HCT116 (cell line): ENCODE measurements around the gene POU5F1. TPM values are rescaled to one million over a fixed set of nuclear protein-coding genes. Genes with fewer than 3 reads are reported as not detected.

Source experiments
- ATAC-seq: fragments of 200-7000 bp; cut with Tn5 transposase; 2 replicates; pipeline ENCODE4 v1.9.1; 2020; ENCODE audit warnings: mild to moderate bottlenecking, moderate library complexity
- BruUV-seq: library from RNA; stranded (reverse); fragments of 400-500 nt; replicated peaks from 2 replicates; lab custom pipeline; 2021; lab: Mats Ljungman, UMichigan
- CTCF ChIA-PET: fragments of 300-600 bp; sonication (Branson Sonifier 250); formaldehyde crosslinking; loops from one replicate; lab custom pipeline; 2021; ENCODE audit warnings: antibody characterized with exemption; lab: Charles Lee
- POLR2A ChIA-PET: fragments of 300-600, 350-600 bp; sonication (Branson Sonifier 250); formaldehyde crosslinking; loops from one replicate; lab custom pipeline; 2021; ENCODE audit warnings: antibody characterized with exemption; lab: Charles Lee
- RAD21 ChIA-PET, 2 experiments: fragments of 300-600 bp; sonication (Branson Sonifier 250); formaldehyde crosslinking; loops; one replicate each; lab custom pipeline; 2023; ENCODE audit warnings: low total read pairs in 2 of 2; ENCODE audit not compliant: uncharacterized antibody in 2 of 2, unreplicated experiment in 2 of 2, low non-redundant PET in 1 of 2; lab: Charles Lee
- DNase-seq: peaks from one replicate; pipeline ENCODE4 v3.0.0-alpha.2; 2010; ENCODE audit warnings: low read depth, low spot score
- H2AFZ ChIP-seq: fragments of 200-600 bp; shearing (Covaris generic), sonication (generic); 2 replicates; pipeline ENCODE4 v1.6.1; 2017; ENCODE audit warnings: low read depth, mixed run types, mixed read lengths, antibody characterized with exemption, low read length; ENCODE audit not compliant: poor library complexity, severe bottlenecking
- H3K27ac ChIP-seq: 2 replicates; pipeline ENCODE4 v1.5.1; 2012; ENCODE audit warnings: low read depth, low read length
- H3K27me3 ChIP-seq: fragments of 200-600 bp; sonication (generic); 2 replicates; pipeline ENCODE4 v1.6.1; 2016; ENCODE audit warnings: mixed run types, low read length, mixed read lengths; ENCODE audit not compliant: insufficient read depth
- H3K36me3 ChIP-seq, 2 experiments: fragments of 200-500 bp in 1 of 2; fragments of 200-600 bp in 1 of 2; sonication (Bioruptor generic) in 1 of 2; sonication (generic) in 1 of 2; 2 replicates each; pipeline versions ENCODE4 v1.5.1 to v1.6.1; 2014 to 2016; ENCODE audit warnings: low read length in 2 of 2, inconsistent platforms in 1 of 2, mixed read lengths in 1 of 2, mixed run types in 1 of 2; ENCODE audit not compliant: insufficient read depth in 2 of 2, control insufficient read depth in 1 of 2
- H3K4me1 ChIP-seq, 2 experiments: fragments of 200-600 bp in 1 of 2; sonication (generic) in 1 of 2; 2 replicates each; pipeline versions ENCODE4 v1.5.1 to v1.6.1; 2012 to 2017; ENCODE audit warnings: low read length in 2 of 2, inconsistent platforms in 1 of 2, mild to moderate bottlenecking in 1 of 2, mixed read lengths in 1 of 2, mixed run types in 1 of 2, moderate library complexity in 1 of 2; ENCODE audit not compliant: insufficient read depth in 2 of 2, control insufficient read depth in 1 of 2
- H3K4me2 ChIP-seq: fragments of 200-600 bp; sonication (generic); 2 replicates; pipeline ENCODE4 v1.6.1; 2017; ENCODE audit warnings: mixed run types, low read length, mixed read lengths
- H3K4me3 ChIP-seq, 2 experiments: fragments of 200-600 bp in 1 of 2; sonication (generic) in 1 of 2; replicated peaks in 1 of 2; 2 replicates each; pipeline ENCODE4 v1.5.1; 2011 to 2016; ENCODE audit warnings: low read length in 2 of 2, control low read depth in 1 of 2, low read depth in 1 of 2, mild to moderate bottlenecking in 1 of 2, mixed read lengths in 1 of 2, mixed run types in 1 of 2
- H3K79me2 ChIP-seq: fragments of 200-600 bp; sonication (generic); 2 replicates; pipeline ENCODE4 v1.6.1; 2017; ENCODE audit warnings: mild to moderate bottlenecking, mixed run types, low read length, moderate library complexity, mixed read lengths; ENCODE audit not compliant: insufficient read depth
- H3K9ac ChIP-seq: fragments of 200-600 bp; sonication (generic); 2 replicates; pipeline ENCODE4 v1.6.1; 2016; ENCODE audit warnings: low read length, mixed read lengths
- H3K9me2 ChIP-seq: fragments of 200-600 bp; sonication (generic), shearing (Covaris generic); 2 replicates; pipeline ENCODE4 v1.6.1; 2017; ENCODE audit warnings: mixed run types, mild to moderate bottlenecking, moderate library complexity; ENCODE audit not compliant: insufficient read depth
- H3K9me3 ChIP-seq, 2 experiments: fragments of 200-500 bp in 1 of 2; fragments of 200-600 bp in 1 of 2; sonication (Bioruptor generic) in 1 of 2; sonication (generic) in 1 of 2; 2 replicates each; pipeline ENCODE4 v1.6.1; 2014 to 2017; ENCODE audit warnings: low read length in 2 of 2, mixed read lengths in 2 of 2, inconsistent platforms in 1 of 2, low read depth in 1 of 2, mild to moderate bottlenecking in 1 of 2, mixed run types in 1 of 2, moderate library complexity in 1 of 2; ENCODE audit not compliant: control insufficient read depth in 1 of 2, insufficient read depth in 1 of 2
- H4K20me1 ChIP-seq: fragments of 200-600 bp; sonication (generic), shearing (Covaris generic); 2 replicates; pipeline ENCODE4 v1.6.1; 2017; ENCODE audit warnings: mixed run types, mild to moderate bottlenecking, moderate library complexity; ENCODE audit not compliant: insufficient read depth
- ATF3 ChIP-seq: IDR thresholded peaks from 2 replicates; pipeline ENCODE4 v1.6.1; 2012
- CBX3 ChIP-seq: IDR thresholded peaks from 2 replicates; pipeline ENCODE4 v1.6.1; 2012; ENCODE audit warnings: low read depth
- CTCF ChIP-seq, 3 experiments: fragments of 200-600 bp in 1 of 3; sonication (generic) in 1 of 3; IDR thresholded peaks in 2 of 3; conservative IDR thresholded peaks in 1 of 3; 2 replicates each; pipeline ENCODE4 v1.5.1; 2012 to 2017; ENCODE audit warnings: low read depth in 2 of 3, low read length in 2 of 3, antibody characterized with exemption in 1 of 3, borderline replicate concordance in 1 of 3, control low read depth in 1 of 3, mild to moderate bottlenecking in 1 of 3, mixed read lengths in 1 of 3, mixed run types in 1 of 3, moderate library complexity in 1 of 3; ENCODE audit not compliant: insufficient read depth in 1 of 3
- EGR1 ChIP-seq: IDR thresholded peaks from 2 replicates; pipeline ENCODE4 v1.6.1; 2012; ENCODE audit warnings: low read depth
- ELF1 ChIP-seq: IDR thresholded peaks from 2 replicates; pipeline ENCODE4 v1.6.1; 2012; ENCODE audit warnings: low read depth, borderline replicate concordance
- EZH2phosphoT487 ChIP-seq: fragments of 200-600 bp; IDR thresholded peaks from 2 replicates; pipeline ENCODE4 v1.6.1; 2018; ENCODE audit warnings: antibody characterized with exemption, borderline replicate concordance
- FOSL1 ChIP-seq: IDR thresholded peaks from 2 replicates; pipeline ENCODE4 v1.6.1; 2012; ENCODE audit warnings: low read depth
- JUND ChIP-seq: IDR thresholded peaks from 2 replicates; pipeline ENCODE4 v1.6.1; 2012
- MAX ChIP-seq: IDR thresholded peaks from 2 replicates; pipeline ENCODE4 v1.6.1; 2012
- POLR2A ChIP-seq: IDR thresholded peaks from 2 replicates; pipeline ENCODE4 v1.7.0; 2011; ENCODE audit warnings: borderline replicate concordance; ENCODE audit not compliant: insufficient read depth, insufficient read length; ENCODE audit errors: extremely low read depth
- POLR2AphosphoS5 ChIP-seq: IDR thresholded peaks from 2 replicates; pipeline ENCODE4 v1.6.1; 2011; ENCODE audit warnings: mild to moderate bottlenecking, low read depth, low read length, moderate library complexity
- SP1 ChIP-seq: IDR thresholded peaks from 2 replicates; pipeline ENCODE4 v1.6.1; 2012; ENCODE audit warnings: low read depth
- TCF7L2 ChIP-seq: IDR thresholded peaks from 2 replicates; pipeline ENCODE4 v1.7.0; 2011; ENCODE audit warnings: borderline replicate concordance, inconsistent platforms; ENCODE audit not compliant: insufficient read depth, insufficient read length; ENCODE audit errors: extremely low read depth
- ZBTB33 ChIP-seq: IDR thresholded peaks from 2 replicates; pipeline ENCODE4 v1.6.1; 2011; ENCODE audit warnings: mild to moderate bottlenecking, low read length, moderate library complexity; ENCODE audit not compliant: insufficient replicate concordance; ENCODE audit errors: extremely low read depth
- ZNF274 ChIP-seq: fragments of 200-500 bp; sonication (Bioruptor generic); IDR thresholded peaks from 2 replicates; pipeline ENCODE4 v1.6.1; 2014; ENCODE audit warnings: mild to moderate bottlenecking, low read depth, low read length, inconsistent platforms
- intact Hi-C: fragments of 100-400 bp; cut with micrococcal nuclease; formaldehyde crosslinking; loops from 2 replicates; pipeline ENCODE4 v1.10.0; 2022
- total RNA-seq: library from RNA; stranded (reverse); gene quantifications from one replicate; pipeline ENCODE4 v1.2.1, GENCODE V29; 2021; ENCODE audit not compliant: unreplicated experiment

POU5F1 gene
- total RNA-seq, 1 experiment from 2014 or later: 1.9 TPM

GRCh38 chr6:31120151-31120915 is 50.1 kb downstream of the POU5F1 start, which contains the start of gene CDSN:
TSS of gene CDSN (minus strand) at chr6:31120446. CDS start at chr6:31120419, 27 bp downstream.
- Histone ChIP-seq H3K4me1 (peaks cover 38 to 50% of the 10 kb centered on the region in 2 experiments), H3K27me3 (no peaks in the 10 kb centered on the region), H3K27ac (no peak within 1 kb of the TSS), H2AFZ (no peak within 1 kb of the TSS), H4K20me1 (no peaks in the 10 kb centered on the region), H3K79me2 (peaks cover 8% of the 10 kb centered on the region; the same call in 1 of the 2 replicates), H3K4me2 (0 out of 2 replicates have a peak within 1 kb of the TSS, but pooled peaks have one; percentile 3), H3K9me2 (no peaks in the 10 kb centered on the region), H3K9ac (no peak within 1 kb of the TSS), H3K4me3 (no peak within 1 kb of the TSS), H3K36me3 (no peaks in the 10 kb centered on the region), H3K9me3 (no peaks in the 10 kb centered on the region)
- RAD21 ChIA-PET: no interaction called here
- CTCF ChIA-PET: no interaction called here
- intact Hi-C loops: no loop called here
- POLR2A ChIA-PET: no interaction called here
- TF ChIP-seq CTCF (IDR thresholded peaks at IDR 0.05 in 2 of 3, conservative IDR thresholded peaks at IDR 0.05 in 1 of 3; ENCODE audit: borderline replicate concordance in 1 of 3, insufficient read depth in 1 of 3, low read depth in 2 of 3, low read length in 2 of 3) (no peak), CBX3 (no peak), POLR2AphosphoS5 (no peak), EGR1 (no peak), ZBTB33 (no peak), POLR2A (no peak), EZH2phosphoT487 (no peak), TCF7L2 (no peak), ELF1 (no peak), ZNF274 (no peak), ATF3 (no peak), MAX (no peak), JUND (no peak), SP1 (no peak), FOSL1 (no peak)
- no TSS peak for BruUV-seq
- DNase-seq: no peak
- ATAC-seq: no peak
